ENCODE data around the gene ACSL1. TPM values are rescaled to one million over a fixed set of nuclear protein-coding genes. Genes with fewer than 3 reads are reported as not detected.

Gene ACSL1
- total and polyA plus RNA-seq, 2 of the 8 experiments (the other 6 are each of a cell fraction or from before 2014, with no cell fraction given) = 2.3 to 8.7 TPM

DNA sequence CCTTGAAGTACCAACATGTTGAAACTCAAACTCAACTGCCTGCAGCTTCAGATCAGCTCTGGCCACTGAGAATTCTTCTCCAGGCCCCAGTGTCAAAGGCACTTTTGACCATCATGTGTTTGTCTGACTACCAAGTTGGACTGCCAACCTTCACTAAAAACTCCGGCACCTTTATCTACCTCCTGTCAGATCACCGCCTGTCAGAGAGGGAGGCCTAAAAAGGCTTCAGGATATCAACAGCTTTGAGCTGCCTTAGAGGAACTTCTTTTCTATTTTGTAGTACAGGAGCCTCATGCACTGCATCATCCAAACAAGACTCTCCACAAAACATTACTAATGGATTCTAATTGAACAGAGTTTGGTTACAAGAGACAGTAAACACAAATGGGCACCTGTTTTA is 2.8 kb downstream of the ACSL1 start:
- TF ChIP-seq CBX5 (IDR thresholded peaks at IDR 0.05; ENCODE audit: low read depth, low read length) = no peak
- TF ChIP-seq KDM4A (IDR thresholded peaks at IDR 0.05; ENCODE audit: low read depth, low read length, severe bottlenecking) = no peak
- TF ChIP-seq SAP30 (IDR thresholded peaks at IDR 0.05; ENCODE audit: insufficient read depth, insufficient replicate concordance, low read length) = no peak
- no peak for TF ChIP-seq KDM1A (IDR thresholded peaks at IDR 0.05; ENCODE audit: borderline replicate concordance, low read length)
- TF ChIP-seq TEAD4 (IDR thresholded peaks at IDR 0.05; ENCODE audit: low read depth, low read length) = no peak
- TF ChIP-seq, protein P1, sequence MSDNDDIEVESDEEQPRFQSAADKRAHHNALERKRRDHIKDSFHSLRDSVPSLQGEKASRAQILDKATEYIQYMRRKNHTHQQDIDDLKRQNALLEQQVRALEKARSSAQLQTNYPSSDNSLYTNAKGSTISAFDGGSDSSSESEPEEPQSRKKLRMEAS (IDR thresholded peaks at IDR 0.05) = no peak
- TF ChIP-seq, protein P2, sequence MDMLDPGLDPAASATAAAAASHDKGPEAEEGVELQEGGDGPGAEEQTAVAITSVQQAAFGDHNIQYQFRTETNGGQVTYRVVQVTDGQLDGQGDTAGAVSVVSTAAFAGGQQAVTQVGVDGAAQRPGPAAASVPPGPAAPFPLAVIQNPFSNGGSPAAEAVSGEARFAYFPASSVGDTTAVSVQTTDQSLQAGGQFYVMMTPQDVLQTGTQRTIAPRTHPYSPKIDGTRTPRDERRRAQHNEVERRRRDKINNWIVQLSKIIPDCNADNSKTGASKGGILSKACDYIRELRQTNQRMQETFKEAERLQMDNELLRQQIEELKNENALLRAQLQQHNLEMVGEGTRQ (IDR thresholded peaks at IDR 0.05; ENCODE audit: low read length) = no peak
- no peak for TF ChIP-seq TAF7 (optimal IDR thresholded peaks at IDR 0.05; ENCODE audit: borderline replicate concordance, low read depth, low read length)
- TF ChIP-seq ASH2L (IDR thresholded peaks at IDR 0.05; ENCODE audit: low read length) = no peak
- no peak for TF ChIP-seq JUN (IDR thresholded peaks at IDR 0.05; ENCODE audit: low read depth, low read length)
- Histone ChIP-seq H3K14ac (ENCODE audit: insufficient read length) (no peak overlapping the region), H4K91ac (replicated peaks; ENCODE audit: insufficient read length, low read length) (no peak overlapping the region), H3K23ac (ENCODE audit: insufficient read length) (no peak overlapping the region), H2BK5ac (ENCODE audit: low read depth, low read length) (no peak overlapping the region), H4K20me1 (replicated peaks in 1 of 2; ENCODE audit: control insufficient read depth in 1 of 2, insufficient read depth in 2 of 2, low read length in 2 of 2) (peaks cover 0 to 2% of the 10 kb centered on the region in 2 experiments), H3K56ac (replicated peaks; ENCODE audit: insufficient read length, low read depth, low read length) (no peak overlapping the region), H3K4ac (replicated peaks; ENCODE audit: insufficient read length, low read depth, low read length) (no peak overlapping the region), H2BK20ac (ENCODE audit: low read length) (no peak overlapping the region), H3K4me2 (ENCODE audit: insufficient read depth in 1 of 2, low read depth in 2 of 2, low read length in 2 of 2) (no peak overlapping the region), H3K4me1 (replicated peaks in 1 of 4; ENCODE audit: control insufficient read depth in 3 of 4, insufficient read depth in 4 of 4, low read length in 3 of 4) (peaks cover 0 to 2% (median 0%) of the 10 kb centered on the region in 4 experiments; a peak in 4 of 7 replicates), H2BK15ac (ENCODE audit: low read length) (no peak overlapping the region), H2AK5ac (ENCODE audit: low read depth, low read length) (no peak overlapping the region), H3K23me2 (ENCODE audit: low read depth, low read length) (peaks cover 12% of the 10 kb centered on the region; the same call in 1 of the 2 replicates), H3K9ac (replicated peaks in 1 of 4; ENCODE audit: extremely low read depth in 1 of 4, low read depth in 3 of 4, low read length in 3 of 4) (no peak overlapping the region), H3K18ac (ENCODE audit: extremely low read depth, low read length) (no peak overlapping the region), H3K9me3 (ENCODE audit: insufficient read depth in 2 of 2, low read depth in 1 of 2, low read length in 1 of 2) (no peaks in the 10 kb centered on the region), H2BK120ac (replicated peaks; ENCODE audit: low read depth, low read length) (no peak overlapping the region), H3K4me3 (ENCODE audit: extremely low read depth in 1 of 4, insufficient read depth in 2 of 4, low read depth in 3 of 4, low read length in 4 of 4) (no peak overlapping the region), H3K27me3 (replicated peaks in 1 of 4; ENCODE audit: control insufficient read depth in 3 of 4, extremely low read depth in 1 of 4, insufficient read depth in 3 of 4, low read length in 3 of 4) (peaks cover 19 to 42% (median 31%) of the 10 kb centered on the region in 4 experiments), H3K36me3 (ENCODE audit: control insufficient read depth in 2 of 4, insufficient read depth in 4 of 4, low read length in 3 of 4) (no peaks in the 10 kb centered on the region; a peak in 1 of 8 replicates), H3K79me1 (ENCODE audit: low read depth, low read length) (no peaks in the 10 kb centered on the region), H4K5ac (ENCODE audit: insufficient read length, low read depth, low read length) (no peak overlapping the region), H3K79me2 (ENCODE audit: control insufficient read depth in 1 of 2, insufficient read depth in 2 of 2, low read length in 2 of 2) (no peaks in the 10 kb centered on the region), H3K27ac (ENCODE audit: low read depth, low read length) (no peak overlapping the region), H4K8ac (ENCODE audit: extremely low read depth, insufficient read depth, low read length) (no peak overlapping the region), H2AFZ (ENCODE audit: low read length) (no peak overlapping the region), H2BK12ac (ENCODE audit: low read depth, low read length) (no peak overlapping the region)
- no peak for FAIRE-seq
- 95% methylated on average over 2 of the region's 2 CpGs; no CpG with 5 or more reads in 1 of the 2 experiments for WGBS, 2 experiments (ENCODE audit: extremely low coverage in 1 of 2, insufficient coverage in 1 of 2, insufficient read length in 1 of 2, insufficient replicate concordance in 2 of 2, low coverage in 1 of 2, low lambda C conversion rate in 2 of 2, missing lambda C conversion rate in 1 of 2)
- DNase-seq (ENCODE audit: low read depth in 1 of 2, low spot score in 2 of 2) = no peak
- CTCF ChIA-PET (ENCODE audit: partially characterized antibody) = interaction anchor here (0.9 kb wide), 1 partner anchor 34 kb away, joined by 3 read pairs; no protein-coding TSS in a partner anchor
- POLR2A ChIA-PET (ENCODE audit: partially characterized antibody) = no interaction called here

Data from H1 (cell line).